Measurements from ENCODE around the gene ANAPC7. TPM values are rescaled to one million over a fixed set of nuclear protein-coding genes. Genes with fewer than 3 reads are reported as not detected.
A peak's percentile ranks its signal among the peaks of the same experiment; 100 is the strongest.

Gene ANAPC7
- total RNA-seq, 4 donors from 2014 or later: 67.5 to 78.8 (median 74.4) TPM

DNA sequence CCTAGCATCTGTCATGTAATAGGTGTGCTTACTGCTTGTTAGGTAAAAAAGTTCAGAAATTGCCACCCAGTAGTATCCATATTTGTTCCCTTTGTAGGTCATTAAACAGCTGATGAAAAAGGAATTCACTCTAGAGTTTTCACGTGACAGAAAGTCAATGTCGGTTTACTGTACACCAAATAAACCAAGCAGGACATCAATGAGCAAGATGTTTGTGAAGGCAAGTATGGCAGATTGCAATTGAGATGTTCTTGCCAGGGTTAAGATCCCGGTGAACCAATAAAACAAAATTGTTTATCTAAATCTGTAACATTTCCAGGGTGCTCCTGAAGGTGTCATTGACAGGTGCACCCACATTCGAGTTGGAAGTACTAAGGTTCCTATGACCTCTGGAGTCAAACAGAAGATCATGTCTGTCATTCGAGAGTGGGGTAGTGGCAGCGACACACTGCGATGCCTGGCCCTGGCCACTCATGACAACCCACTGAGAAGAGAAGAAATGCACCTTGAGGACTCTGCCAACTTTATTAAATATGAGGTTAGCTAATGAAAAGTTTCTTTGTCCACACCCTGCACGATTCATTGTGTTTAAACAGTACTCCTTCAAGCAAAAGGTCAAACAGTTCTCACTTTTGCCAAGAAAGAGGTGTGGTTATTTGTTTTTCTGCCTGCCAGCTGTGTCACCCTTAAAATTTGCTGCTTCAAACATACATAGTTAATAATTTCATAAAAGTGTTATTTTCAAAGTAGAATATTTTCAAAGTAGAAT lies 64.1 kb downstream of the ANAPC7 start:
- Histone ChIP-seq H3K4me1 (peaks cover 5 to 89% (median 36%) of the 10 kb centered on the region in 3 donors), H3K9me3 (no peaks in the 10 kb centered on the region), H3K27ac (peak overlapping the region; percentile 62 to 93 (median 83)), H3K36me3 (peaks cover 56 to 100% (median 78%) of the 10 kb centered on the region in 3 donors), H3K4me3 (no peak overlapping the region), H3K27me3 (no peaks in the 10 kb centered on the region)
- no peak for DNase-seq
- TF ChIP-seq, protein P1, sequence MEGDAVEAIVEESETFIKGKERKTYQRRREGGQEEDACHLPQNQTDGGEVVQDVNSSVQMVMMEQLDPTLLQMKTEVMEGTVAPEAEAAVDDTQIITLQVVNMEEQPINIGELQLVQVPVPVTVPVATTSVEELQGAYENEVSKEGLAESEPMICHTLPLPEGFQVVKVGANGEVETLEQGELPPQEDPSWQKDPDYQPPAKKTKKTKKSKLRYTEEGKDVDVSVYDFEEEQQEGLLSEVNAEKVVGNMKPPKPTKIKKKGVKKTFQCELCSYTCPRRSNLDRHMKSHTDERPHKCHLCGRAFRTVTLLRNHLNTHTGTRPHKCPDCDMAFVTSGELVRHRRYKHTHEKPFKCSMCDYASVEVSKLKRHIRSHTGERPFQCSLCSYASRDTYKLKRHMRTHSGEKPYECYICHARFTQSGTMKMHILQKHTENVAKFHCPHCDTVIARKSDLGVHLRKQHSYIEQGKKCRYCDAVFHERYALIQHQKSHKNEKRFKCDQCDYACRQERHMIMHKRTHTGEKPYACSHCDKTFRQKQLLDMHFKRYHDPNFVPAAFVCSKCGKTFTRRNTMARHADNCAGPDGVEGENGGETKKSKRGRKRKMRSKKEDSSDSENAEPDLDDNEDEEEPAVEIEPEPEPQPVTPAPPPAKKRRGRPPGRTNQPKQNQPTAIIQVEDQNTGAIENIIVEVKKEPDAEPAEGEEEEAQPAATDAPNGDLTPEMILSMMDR (IDR thresholded peaks at IDR 0.05): no peak
- no peak for TF ChIP-seq POLR2A (IDR thresholded peaks at IDR 0.05)
- intact Hi-C loops (cut with DNase I): no loop called here
- WGBS, 2 donors: 43 to 54% methylated on average over 8 of the region's 8 CpGs

DNA sequence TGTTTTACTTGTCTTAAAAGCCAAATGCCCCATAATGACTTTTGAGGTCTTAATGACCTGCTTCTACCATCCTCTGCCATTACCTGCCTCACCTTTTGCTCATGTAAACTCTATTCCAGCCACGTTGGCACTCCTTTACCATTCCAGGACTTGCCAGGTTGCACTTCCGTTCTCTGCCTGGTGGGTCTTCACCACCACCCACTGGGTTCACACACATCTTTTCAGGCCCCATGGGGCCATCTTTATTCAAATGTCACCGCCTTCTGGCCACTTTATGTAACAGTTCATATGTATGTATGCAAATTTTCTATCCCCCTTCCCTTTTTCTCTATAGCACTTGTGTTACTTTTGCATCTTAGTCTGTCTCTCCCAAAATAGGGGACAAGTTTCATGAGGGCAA lies 64.8 kb downstream of the ANAPC7 start:
- DNase-seq: no peak
- peaks cover 3 to 83% (median 30%) of the 10 kb centered on the region in 3 donors for H3K4me1 ChIP-seq
- H3K4me3 ChIP-seq: no peak overlapping the region
- H3K9me3 ChIP-seq: no peaks in the 10 kb centered on the region
- intact Hi-C loops (cut with DNase I): no loop called here
- TF ChIP-seq POLR2A (IDR thresholded peaks at IDR 0.05): no peak
- TF ChIP-seq, protein P1 (IDR thresholded peaks at IDR 0.05): peak in 2 of 6 experiments; percentile 7 to 35
- WGBS, 2 donors: 67 to 80% methylated on average over 3 of the region's 3 CpGs
- peaks cover 54 to 100% (median 78%) of the 10 kb centered on the region in 3 donors for H3K36me3 ChIP-seq
- peak overlapping the region; percentile 62 to 93 (median 83) for H3K27ac ChIP-seq
- no peaks in the 10 kb centered on the region for H3K27me3 ChIP-seq

DNA sequence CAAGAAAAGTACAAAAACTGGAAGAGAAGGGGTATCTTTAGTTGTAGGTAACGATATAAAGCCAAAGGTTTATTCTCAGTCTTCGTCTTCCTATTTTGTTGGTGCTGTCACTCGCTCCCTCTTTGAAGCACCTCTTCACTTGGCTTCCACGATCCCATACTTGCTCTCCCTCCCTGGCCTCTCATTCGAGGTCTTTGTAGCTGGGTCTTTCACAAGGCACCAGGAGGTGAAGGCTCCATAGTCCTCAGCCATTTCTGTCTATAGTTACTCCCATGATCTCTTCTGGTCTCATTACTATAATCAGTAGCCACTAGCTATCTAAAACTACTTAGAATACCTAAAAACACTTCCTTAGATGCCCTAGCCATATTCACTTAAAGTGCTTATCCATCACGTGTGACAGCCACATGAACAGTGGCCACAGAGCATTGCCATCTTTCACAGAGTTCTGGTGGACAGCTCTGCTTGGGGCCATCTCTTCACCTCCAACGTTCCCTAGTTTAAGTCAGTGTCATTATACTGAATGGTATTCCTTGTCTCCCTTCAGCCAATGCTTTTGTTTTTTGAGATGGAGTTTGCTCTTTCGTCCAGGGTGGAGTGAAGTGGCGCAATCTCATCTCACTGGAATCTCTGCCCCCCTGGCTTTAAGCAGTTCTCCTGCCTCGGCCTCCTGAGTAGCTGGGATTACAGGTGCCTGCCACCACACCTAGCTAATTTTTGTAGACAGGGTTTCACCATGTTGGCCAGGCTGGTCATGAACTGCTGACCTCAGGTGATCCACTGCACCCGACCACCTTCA lies 65.4 kb downstream of the ANAPC7 start:
- DNase-seq: no peak
- H3K4me1 ChIP-seq: peaks cover 3 to 76% (median 26%) of the 10 kb centered on the region in 3 donors
- H3K4me3 ChIP-seq: no peak overlapping the region
- no peaks in the 10 kb centered on the region for H3K9me3 ChIP-seq
- H3K27ac ChIP-seq: peak overlapping the region; percentile 62 to 93 (median 83)
- peaks cover 52 to 100% (median 76%) of the 10 kb centered on the region in 3 donors for H3K36me3 ChIP-seq
- 83 to 86% methylated on average over 11 of the region's 11 CpGs for WGBS, 2 donors
- TF ChIP-seq, protein P1 (IDR thresholded peaks at IDR 0.05): no peak
- TF ChIP-seq POLR2A (IDR thresholded peaks at IDR 0.05): no peak
- intact Hi-C loops (cut with DNase I): no loop called here
- no peaks in the 10 kb centered on the region for H3K27me3 ChIP-seq

- Histone ChIP-seq H3K27me3 (no peaks in the 10 kb centered on the region), H3K9me3 (no peaks in the 10 kb centered on the region), H3K27ac (peak overlapping the region in 2 of 4 donors; percentile 92 to 93), H3K4me3 (no peak overlapping the region), H3K4me1 (peaks cover 0 to 71% (median 28%) of the 10 kb centered on the region in 3 donors), H3K36me3 (peaks cover 40 to 99% (median 69%) of the 10 kb centered on the region in 3 donors)
- WGBS, 2 donors: 81 to 85% methylated on average over 4 of the region's 4 CpGs
- TF ChIP-seq POLR2A (IDR thresholded peaks at IDR 0.05): no peak
- TF ChIP-seq, protein P1 (IDR thresholded peaks at IDR 0.05): no peak
- no peak for DNase-seq
- intact Hi-C loops (cut with DNase I): no loop called here
Observed at GRCh38 chr12:110335481-110336045, 67.9 kb downstream of the ANAPC7 start.
